Gastroesophageal sphincter (tissue), 4 donors: ENCODE results near the gene SPATA18. TPM values are rescaled to one million over a fixed set of nuclear protein-coding genes. Genes with fewer than 3 reads are reported as not detected.

ENCODE experiments used
- ATAC-seq: fragments of 150-250 bp; one replicate; pipeline ENCODE4 v1.9.1; 2016; ENCODE audit warnings: mild to moderate bottlenecking, moderate library complexity
- H3K27ac ChIP-seq, 4 donors: fragments of 200-600 bp; sonication (generic) in 3 of 4; 1 replicate in 3 of 4; 2 replicates in 1 of 4; pipeline ENCODE4 v1.5.1; 2016 to 2019
- H3K27me3 ChIP-seq: fragments of 200-600 bp; sonication (generic); one replicate; pipeline ENCODE4 v1.5.1; 2019
- H3K36me3 ChIP-seq, 2 donors: fragments of 200-600 bp; sonication (generic); one replicate each; pipeline ENCODE4 v1.5.1; 2019; ENCODE audit warnings: control low read depth in 1 of 2
- H3K4me1 ChIP-seq, 3 donors: fragments of 200-600 bp; sonication (generic); 1 replicate in 2 of 3; 2 replicates in 1 of 3; pipeline ENCODE4 v1.5.1; 2016 to 2019; ENCODE audit warnings: control low read depth in 2 of 3
- H3K4me3 ChIP-seq, 2 donors: fragments of 200-600 bp; sonication (generic); one replicate each; pipeline ENCODE4 v1.5.1; 2019; ENCODE audit warnings: mild to moderate bottlenecking in 1 of 2, moderate library complexity in 1 of 2
- H3K9me3 ChIP-seq, 3 donors: fragments of 200-600 bp; sonication (generic); one replicate each; pipeline ENCODE4 v1.5.1; 2017 to 2019; ENCODE audit warnings: control low read depth in 2 of 3
- CTCF ChIP-seq, 4 experiments: fragments of 200-600 bp in 2 of 4; fragments of 450-650 bp in 2 of 4; sonication (generic) in 1 of 4; IDR thresholded peaks; one replicate each; pipeline ENCODE4 v1.5.1; 2017 to 2019; ENCODE audit warnings: antibody characterized with exemption in 4 of 4, mild to moderate bottlenecking in 2 of 4, moderate library complexity in 2 of 4
- EP300 ChIP-seq: sonication (generic); formaldehyde crosslinking; IDR thresholded peaks from one replicate; pipeline ENCODE4 v1.6.1; 2017; ENCODE audit warnings: antibody characterized with exemption, mild to moderate bottlenecking
- POLR2A ChIP-seq, 2 donors: fragments of 450-650 bp; IDR thresholded peaks; one replicate each; pipeline ENCODE4 v1.6.1; 2017; ENCODE audit warnings: antibody characterized with exemption in 2 of 2, mild to moderate bottlenecking in 2 of 2, moderate library complexity in 1 of 2
- POLR2AphosphoS5 ChIP-seq: sonication (generic); formaldehyde crosslinking; IDR thresholded peaks from one replicate; pipeline ENCODE4 v1.6.1; 2017; ENCODE audit warnings: antibody characterized with exemption
- WGBS, 2 donors: methylation state at CpG; one replicate each; pipeline ENCODE4 v1.1.5; 2018; ENCODE audit warnings: low coverage in 1 of 2; 5-methylcytosine and 5-hydroxymethylcytosine counted together
- total RNA-seq, 4 donors: library from RNA; depleted of rRNA; stranded (reverse); fragments of >200 nt; gene quantifications; one replicate each; pipeline ENCODE4 v1.1.0, GENCODE V29; 2016

SPATA18 gene
- total RNA-seq, 4 donors from 2014 or later: 2.6 to 20.5 (median 3.9) TPM

DNA sequence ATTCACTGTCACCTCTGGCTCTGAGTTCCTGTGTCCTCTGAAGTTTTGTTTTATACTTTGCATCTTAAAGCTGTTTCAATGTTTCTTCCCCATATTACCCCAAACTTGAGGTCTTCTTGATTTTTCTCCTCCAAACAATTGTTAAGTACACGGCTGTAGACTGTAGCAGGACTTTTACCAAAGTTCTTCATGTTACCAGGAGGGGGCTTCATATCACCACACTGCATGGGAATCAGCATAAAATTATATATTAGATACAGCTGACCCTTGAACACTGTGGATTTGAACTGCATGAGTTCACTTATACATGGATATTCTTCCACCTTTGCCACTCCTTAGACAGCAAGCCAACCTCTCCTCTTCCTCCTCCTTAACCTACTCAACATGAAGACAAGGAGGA lies 56.6 kb downstream of the SPATA18 start:
- TF ChIP-seq POLR2AphosphoS5: no peak
- ATAC-seq: no peak
- WGBS, 2 donors: 78 to 89% methylated on average over 1 of the region's 1 CpG
- no peak overlapping the region for H3K27ac ChIP-seq
- H3K27me3 ChIP-seq: no peaks in the 10 kb centered on the region
- H3K4me3 ChIP-seq: no peak overlapping the region
- H3K9me3 ChIP-seq: no peaks in the 10 kb centered on the region
- H3K36me3 ChIP-seq: no peaks in the 10 kb centered on the region
- H3K4me1 ChIP-seq: no peaks in the 10 kb centered on the region

GRCh38 chr4:52110171-52110570 lies 59.1 kb downstream of the SPATA18 start:
- H3K4me1 ChIP-seq: no peaks in the 10 kb centered on the region
- no peak overlapping the region for H3K27ac ChIP-seq
- H3K4me3 ChIP-seq: no peak overlapping the region
- no peaks in the 10 kb centered on the region for H3K9me3 ChIP-seq
- no peaks in the 10 kb centered on the region for H3K36me3 ChIP-seq
- WGBS, 2 donors: 100% methylated on average over 1 of the region's 1 CpG
- TF ChIP-seq CTCF (IDR thresholded peaks at IDR 0.05) (no peak), POLR2AphosphoS5 (no peak)
- H3K27me3 ChIP-seq: no peaks in the 10 kb centered on the region
- no peak for ATAC-seq

- no peak overlapping the region for H3K27ac ChIP-seq
- no peak for ATAC-seq
- no peaks in the 10 kb centered on the region for H3K9me3 ChIP-seq
- WGBS, 2 donors: 42 to 57% methylated on average over 1 of the region's 1 CpG
- no peaks in the 10 kb centered on the region for H3K27me3 ChIP-seq
- TF ChIP-seq CTCF (IDR thresholded peaks at IDR 0.05) (no peak), POLR2AphosphoS5 (no peak), POLR2A (IDR thresholded peaks at IDR 0.05) (no peak), EP300 (no peak)
- H3K36me3 ChIP-seq: no peaks in the 10 kb centered on the region
- no peaks in the 10 kb centered on the region for H3K4me1 ChIP-seq
- no peak overlapping the region for H3K4me3 ChIP-seq
Measured at GRCh38 chr4:52111995-52112394, 60.9 kb downstream of the SPATA18 start.

DNA sequence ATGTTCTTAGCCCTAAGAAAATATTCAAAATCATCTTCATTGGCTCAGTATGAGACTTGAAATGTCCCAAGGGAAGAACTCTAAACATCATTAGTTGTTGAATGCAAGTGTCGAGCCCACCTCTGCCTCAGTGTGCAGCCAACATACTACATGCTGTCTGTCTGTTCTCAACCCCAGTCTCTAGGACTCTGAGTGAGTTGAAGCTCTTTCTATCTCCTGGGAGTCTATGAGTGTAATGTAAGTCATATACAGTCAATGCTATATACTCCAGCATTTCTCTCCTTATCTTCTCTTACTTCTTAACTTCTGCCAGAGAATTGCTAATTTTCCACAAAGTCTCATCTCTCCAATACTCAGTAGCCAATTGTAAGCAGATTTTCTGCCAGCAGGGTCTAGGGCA lies 61.3 kb downstream of the SPATA18 start:
- Histone ChIP-seq H3K27ac (no peak overlapping the region), H3K27me3 (no peaks in the 10 kb centered on the region), H3K4me3 (no peak overlapping the region), H3K4me1 (no peaks in the 10 kb centered on the region), H3K36me3 (no peaks in the 10 kb centered on the region), H3K9me3 (no peaks in the 10 kb centered on the region)
- no peak for ATAC-seq
- TF ChIP-seq POLR2A (IDR thresholded peaks at IDR 0.05) (no peak), POLR2AphosphoS5 (no peak), CTCF (IDR thresholded peaks at IDR 0.05) (no peak), EP300 (no peak)
- 52 to 86% methylated on average over 1 of the region's 1 CpG for WGBS, 2 donors

DNA sequence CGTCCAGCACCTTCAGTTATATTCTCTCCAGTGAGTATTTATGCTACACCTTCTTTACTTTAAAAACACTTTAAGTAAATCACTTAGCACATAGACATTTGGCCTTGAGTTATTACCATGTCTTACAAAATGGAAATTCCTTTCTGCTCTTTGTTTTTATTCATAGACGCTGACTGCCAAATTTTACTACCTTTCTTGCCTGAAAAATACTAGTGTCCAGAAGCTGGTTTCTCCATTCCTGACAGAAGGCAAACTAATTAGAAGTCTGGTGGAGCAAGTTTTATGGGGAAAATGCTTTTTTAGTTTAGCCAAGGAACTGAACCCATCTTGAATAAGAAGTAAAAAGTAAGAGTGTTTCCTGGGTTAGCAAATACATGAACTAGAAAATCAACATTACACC lies 65.5 kb downstream of the SPATA18 start:
- TF ChIP-seq POLR2AphosphoS5 (no peak), EP300 (no peak), POLR2A (IDR thresholded peaks at IDR 0.05) (no peak), CTCF (IDR thresholded peaks at IDR 0.05) (no peak)
- WGBS, 2 donors: 50 to 53% methylated on average over 2 of the region's 2 CpGs
- H3K27me3 ChIP-seq: no peaks in the 10 kb centered on the region
- H3K36me3 ChIP-seq: no peaks in the 10 kb centered on the region
- H3K4me3 ChIP-seq: no peak overlapping the region
- H3K4me1 ChIP-seq: no peaks in the 10 kb centered on the region
- ATAC-seq: no peak
- H3K9me3 ChIP-seq: no peaks in the 10 kb centered on the region
- H3K27ac ChIP-seq: no peak overlapping the region

GRCh38 chr4:52126226-52126625 lies 75.1 kb downstream of the SPATA18 start:
- WGBS, 2 donors: 58% methylated on average over 3 of the region's 3 CpGs
- no peaks in the 10 kb centered on the region for H3K27me3 ChIP-seq
- H3K36me3 ChIP-seq: no peaks in the 10 kb centered on the region
- H3K9me3 ChIP-seq: peaks cover 0 to 7% (median 0%) of the 10 kb centered on the region in 3 donors
- H3K4me3 ChIP-seq: no peak overlapping the region
- H3K27ac ChIP-seq: no peak overlapping the region
- TF ChIP-seq EP300: no peak
- no peak for TF ChIP-seq CTCF (IDR thresholded peaks at IDR 0.05)
- TF ChIP-seq POLR2AphosphoS5: no peak
- no peak for TF ChIP-seq POLR2A (IDR thresholded peaks at IDR 0.05)
- no peak for ATAC-seq
- H3K4me1 ChIP-seq: no peaks in the 10 kb centered on the region
